Nephron (organoid): ENCODE measurements around the gene THAP11.

Source experiments
- H3K27ac Mint-ChIP-seq, 3 experiments: 2 replicates each; pipeline ENCODE4 v1.8.0; 2020; ENCODE audit warnings: mixed read lengths in 3 of 3, mild to moderate bottlenecking in 2 of 3, moderate library complexity in 1 of 3
- H3K27me3 Mint-ChIP-seq: 2 replicates; pipeline ENCODE4 v1.8.0; 2021; ENCODE audit warnings: low read depth, mild to moderate bottlenecking, moderate library complexity, mixed read lengths
- H3K36me3 Mint-ChIP-seq: 2 replicates; pipeline ENCODE4 v1.8.0; 2020; ENCODE audit warnings: low read depth, mixed read lengths
- H3K4me1 Mint-ChIP-seq: 2 replicates; pipeline ENCODE4 v1.8.0; 2020; ENCODE audit warnings: mixed read lengths
- H3K4me3 Mint-ChIP-seq, 3 experiments: 2 replicates each; pipeline ENCODE4 v1.8.0; 2020; ENCODE audit warnings: mild to moderate bottlenecking in 3 of 3, mixed read lengths in 3 of 3, moderate library complexity in 2 of 3
- H3K9me3 Mint-ChIP-seq: 2 replicates; pipeline ENCODE4 v1.8.0; 2020; ENCODE audit warnings: mixed read lengths
- TF ChIP-seq, protein P1 (sequence below), 3 experiments: fragments of 200-600 bp; sonication (generic); IDR thresholded peaks; one replicate each; pipeline ENCODE4 v1.5.0; 2021; ENCODE audit warnings: antibody characterized with exemption in 3 of 3; ENCODE audit not compliant: unreplicated experiment in 3 of 3

The THAP11 gene

DNA sequence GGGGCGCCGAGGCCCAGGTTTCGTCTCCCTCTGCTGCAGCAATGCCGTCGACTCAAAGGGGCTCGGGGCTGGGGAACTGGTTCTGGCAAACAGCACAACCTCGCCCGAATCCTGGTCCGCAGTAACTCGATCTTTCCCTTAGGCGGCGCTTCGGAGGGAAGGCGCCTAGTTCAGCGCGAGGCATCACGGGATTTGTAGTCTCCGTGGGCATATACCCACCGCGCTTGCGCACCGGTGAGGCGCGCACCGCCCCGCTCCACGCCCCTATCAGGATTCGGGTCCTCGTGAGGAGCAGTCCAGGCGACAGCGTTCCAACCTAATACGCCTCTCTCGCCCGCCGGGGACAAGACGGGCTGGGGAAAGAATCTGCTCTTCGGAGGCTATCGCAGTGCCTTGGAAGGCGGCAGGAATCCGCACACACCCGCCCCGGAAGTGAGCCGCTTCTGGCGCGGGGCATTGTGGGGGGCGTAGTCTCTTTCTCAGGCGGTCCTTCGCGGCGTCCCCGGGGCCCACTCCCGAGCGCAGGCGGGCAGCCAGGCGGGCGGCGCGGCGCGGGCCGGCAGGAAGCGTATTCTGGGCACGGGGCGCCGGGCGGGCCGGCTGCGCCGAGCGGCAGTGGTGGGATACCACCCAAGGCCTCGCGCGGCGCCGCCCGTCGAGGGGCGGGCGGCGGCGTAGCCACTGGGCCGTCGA, at the start of gene THAP11:
Gene THAP11, plus strand, starts transcription at position 505 of the 693 bp plus-strand sequence. CDS start 235 bp downstream, outside the sequence.
- H3K27me3 Mint-ChIP-seq, result peaks cover 4% of the 10 kb centered on the region
- TF ChIP-seq, protein P1, sequence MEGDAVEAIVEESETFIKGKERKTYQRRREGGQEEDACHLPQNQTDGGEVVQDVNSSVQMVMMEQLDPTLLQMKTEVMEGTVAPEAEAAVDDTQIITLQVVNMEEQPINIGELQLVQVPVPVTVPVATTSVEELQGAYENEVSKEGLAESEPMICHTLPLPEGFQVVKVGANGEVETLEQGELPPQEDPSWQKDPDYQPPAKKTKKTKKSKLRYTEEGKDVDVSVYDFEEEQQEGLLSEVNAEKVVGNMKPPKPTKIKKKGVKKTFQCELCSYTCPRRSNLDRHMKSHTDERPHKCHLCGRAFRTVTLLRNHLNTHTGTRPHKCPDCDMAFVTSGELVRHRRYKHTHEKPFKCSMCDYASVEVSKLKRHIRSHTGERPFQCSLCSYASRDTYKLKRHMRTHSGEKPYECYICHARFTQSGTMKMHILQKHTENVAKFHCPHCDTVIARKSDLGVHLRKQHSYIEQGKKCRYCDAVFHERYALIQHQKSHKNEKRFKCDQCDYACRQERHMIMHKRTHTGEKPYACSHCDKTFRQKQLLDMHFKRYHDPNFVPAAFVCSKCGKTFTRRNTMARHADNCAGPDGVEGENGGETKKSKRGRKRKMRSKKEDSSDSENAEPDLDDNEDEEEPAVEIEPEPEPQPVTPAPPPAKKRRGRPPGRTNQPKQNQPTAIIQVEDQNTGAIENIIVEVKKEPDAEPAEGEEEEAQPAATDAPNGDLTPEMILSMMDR (IDR thresholded peaks at IDR 0.05; ENCODE audit: unreplicated experiment in 3 of 3), result peak; percentile 86 to 90 (median 88)

DNA sequence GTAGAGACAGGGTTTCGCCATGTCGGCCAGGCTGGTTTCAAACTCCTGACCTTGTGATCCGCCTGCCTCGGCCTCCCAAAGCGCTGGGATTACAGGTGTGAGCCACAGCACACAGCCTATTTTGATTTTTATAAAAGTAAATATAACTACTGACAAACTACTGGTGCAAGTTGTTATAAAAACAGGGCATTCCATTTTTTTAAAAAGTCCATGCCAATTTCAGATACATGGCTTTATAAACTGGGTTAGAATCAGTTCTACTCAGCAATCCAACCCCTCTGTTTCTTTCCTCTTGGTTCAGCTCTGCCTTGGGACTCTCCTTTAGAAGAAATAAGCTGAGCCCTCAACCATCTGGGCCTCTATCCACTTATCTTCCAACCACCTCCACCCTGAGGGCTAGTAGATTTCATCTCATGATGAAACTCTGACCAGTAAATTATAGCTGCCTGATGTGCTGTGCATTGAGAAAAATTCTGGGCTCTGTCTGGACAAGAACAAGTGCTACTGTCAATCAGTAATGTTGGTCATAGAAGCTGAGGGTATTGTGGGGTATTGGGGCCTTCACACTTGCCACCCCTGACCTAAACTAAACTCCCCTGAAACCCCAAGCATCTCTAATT, 45.9 kb upstream of the THAP11 start:
- peaks cover 37% of the 10 kb centered on the region for H3K36me3 Mint-ChIP-seq
- H3K27ac Mint-ChIP-seq, result no peak overlapping the region
- no peak overlapping the region for H3K4me3 Mint-ChIP-seq
- H3K9me3 Mint-ChIP-seq, result no peaks in the 10 kb centered on the region
- H3K4me1 Mint-ChIP-seq, result peaks cover 13% of the 10 kb centered on the region
- TF ChIP-seq, protein P1 (IDR thresholded peaks at IDR 0.05; ENCODE audit: unreplicated experiment in 3 of 3), result no peak
- no peaks in the 10 kb centered on the region for H3K27me3 Mint-ChIP-seq

More for the DNA sequence above, at the start of gene THAP11:
- Mint-ChIP-seq H3K4me1 (peaks cover 40% of the 10 kb centered on the region), H3K36me3 (no peaks in the 10 kb centered on the region), H3K4me3 (peak within 1 kb of the TSS; percentile 95 to 97 (median 96)), H3K27ac (peak within 1 kb of the TSS; percentile 99 to 100 (median 100)), H3K9me3 (no peaks in the 10 kb centered on the region)

DNA sequence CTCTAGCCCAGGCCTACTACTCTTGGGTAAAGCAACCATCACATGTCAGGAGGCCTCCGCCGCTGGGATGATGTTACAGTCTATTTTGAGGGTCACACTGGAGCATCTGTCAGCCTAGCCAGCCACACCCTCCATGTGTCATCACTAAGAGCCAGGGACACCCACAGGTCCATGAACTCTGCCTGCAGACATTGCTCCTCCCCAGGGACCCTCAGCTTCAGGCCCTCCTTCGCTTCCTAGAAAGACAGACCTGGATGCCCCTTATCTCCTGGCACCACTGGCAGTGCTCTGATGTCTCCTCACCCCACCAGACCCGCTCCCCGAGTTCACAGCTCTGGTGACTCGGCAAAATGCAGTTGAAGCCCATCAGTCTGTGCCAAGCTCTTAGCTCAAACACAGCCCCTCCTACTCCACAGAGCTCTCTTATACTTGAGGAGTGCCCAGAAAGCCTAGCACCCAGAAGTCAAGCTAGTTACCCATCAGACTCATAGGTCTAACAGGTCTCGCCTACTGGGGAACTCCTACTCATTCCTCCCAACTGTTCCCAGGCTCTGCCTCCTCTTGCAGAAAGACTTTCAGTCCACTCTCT, 41.7 kb upstream of the THAP11 start:
- no peak overlapping the region for H3K27ac Mint-ChIP-seq
- TF ChIP-seq, protein P1 (IDR thresholded peaks at IDR 0.05; ENCODE audit: unreplicated experiment in 3 of 3), result no peak
- no peaks in the 10 kb centered on the region for H3K27me3 Mint-ChIP-seq
- peaks cover 67% of the 10 kb centered on the region for H3K36me3 Mint-ChIP-seq
- H3K9me3 Mint-ChIP-seq, result no peaks in the 10 kb centered on the region
- H3K4me1 Mint-ChIP-seq, result peaks cover 21% of the 10 kb centered on the region
- peak overlapping the region in 1 of 3 experiments; percentile 12 for H3K4me3 Mint-ChIP-seq

DNA sequence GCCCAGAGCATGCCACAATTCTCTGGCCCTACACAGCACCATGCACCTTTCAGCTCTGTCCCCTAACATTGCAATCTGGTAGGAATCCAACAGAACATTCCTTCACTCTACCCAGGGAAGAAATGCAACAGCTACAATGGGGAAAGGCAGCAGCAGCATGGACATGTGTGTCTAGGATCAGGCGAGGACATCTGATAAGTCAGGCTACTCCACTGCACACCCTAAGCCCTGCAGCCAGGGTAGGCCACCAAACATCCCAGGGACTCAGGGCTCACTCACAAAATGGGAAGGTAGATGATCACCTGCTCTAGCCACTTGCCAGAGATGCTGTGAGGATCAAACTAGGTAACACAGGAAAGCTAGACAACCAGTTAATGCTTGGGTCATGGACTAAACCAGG, 40.9 kb upstream of the THAP11 start:
- no peak overlapping the region for H3K4me3 Mint-ChIP-seq
- peaks cover 23% of the 10 kb centered on the region for H3K4me1 Mint-ChIP-seq
- H3K36me3 Mint-ChIP-seq, result peaks cover 68% of the 10 kb centered on the region
- no peak overlapping the region for H3K27ac Mint-ChIP-seq
- no peaks in the 10 kb centered on the region for H3K9me3 Mint-ChIP-seq
- TF ChIP-seq, protein P1 (IDR thresholded peaks at IDR 0.05; ENCODE audit: unreplicated experiment in 3 of 3), result no peak
- no peaks in the 10 kb centered on the region for H3K27me3 Mint-ChIP-seq

DNA sequence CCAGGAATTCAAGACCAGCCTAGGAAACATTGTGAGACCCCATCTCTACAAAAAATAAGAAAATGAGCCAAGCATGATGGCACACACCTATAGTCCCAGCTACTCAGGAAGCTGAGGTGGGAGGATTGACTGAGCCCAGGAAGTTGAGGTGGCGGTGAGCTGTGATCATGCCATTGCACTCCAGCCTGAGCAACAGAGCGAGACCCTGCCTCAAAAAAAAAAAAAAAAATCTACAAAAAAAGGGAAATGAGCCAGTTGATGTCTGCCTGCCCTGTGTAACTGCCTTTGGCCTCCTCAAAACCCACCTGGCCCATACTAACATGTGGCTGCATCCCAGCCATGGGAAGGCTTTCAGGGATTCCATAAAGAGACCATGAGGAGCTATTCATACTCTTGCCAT, 40.2 kb upstream of the THAP11 start:
- Mint-ChIP-seq H3K27ac (no peak overlapping the region), H3K4me1 (peaks cover 20% of the 10 kb centered on the region), H3K9me3 (no peaks in the 10 kb centered on the region), H3K4me3 (no peak overlapping the region), H3K27me3 (no peaks in the 10 kb centered on the region), H3K36me3 (peaks cover 61% of the 10 kb centered on the region)
- TF ChIP-seq, protein P1 (IDR thresholded peaks at IDR 0.05; ENCODE audit: unreplicated experiment in 3 of 3), result no peak
